Measurements from ENCODE around the gene APBB1IP.
"Not testable (repeated sequence)": the region's sequence is repeated elsewhere in the genome, so short reads cannot be mapped to it uniquely, and the experiment has no call there.

APBB1IP gene

DNA sequence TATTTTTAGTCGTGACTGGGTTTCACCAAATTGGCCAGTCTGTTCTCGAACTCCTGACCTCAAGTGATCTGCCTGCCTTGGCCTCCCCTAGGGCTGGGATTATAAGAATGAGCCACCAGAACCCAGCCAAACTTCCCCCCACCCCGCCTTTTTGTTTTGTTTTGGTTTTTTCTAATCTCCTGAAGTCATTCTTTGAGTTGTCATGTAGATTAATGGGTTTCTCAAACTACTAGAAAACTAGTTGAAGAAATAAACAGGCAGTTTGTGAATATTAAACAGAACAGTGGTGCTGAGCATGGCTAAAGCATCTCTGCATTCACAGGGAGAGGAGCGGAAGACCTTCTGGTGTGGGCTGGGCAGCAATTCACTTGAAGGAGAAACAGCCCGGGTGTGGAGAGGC lies 151.7 kb downstream of the APBB1IP start:
- H3K9me3 Mint-ChIP-seq; ATAC-seq (ENCODE audit: low read depth); H3K4me1 Mint-ChIP-seq; H3K4me3 Mint-ChIP-seq; DNase-seq (ENCODE audit: low spot score in 2 of 2); H3K27me3 Mint-ChIP-seq; H3K27ac Mint-ChIP-seq: not testable (repeated sequence)
- peaks cover 13% of the 10 kb centered on the region for H3K36me3 Mint-ChIP-seq

DNA sequence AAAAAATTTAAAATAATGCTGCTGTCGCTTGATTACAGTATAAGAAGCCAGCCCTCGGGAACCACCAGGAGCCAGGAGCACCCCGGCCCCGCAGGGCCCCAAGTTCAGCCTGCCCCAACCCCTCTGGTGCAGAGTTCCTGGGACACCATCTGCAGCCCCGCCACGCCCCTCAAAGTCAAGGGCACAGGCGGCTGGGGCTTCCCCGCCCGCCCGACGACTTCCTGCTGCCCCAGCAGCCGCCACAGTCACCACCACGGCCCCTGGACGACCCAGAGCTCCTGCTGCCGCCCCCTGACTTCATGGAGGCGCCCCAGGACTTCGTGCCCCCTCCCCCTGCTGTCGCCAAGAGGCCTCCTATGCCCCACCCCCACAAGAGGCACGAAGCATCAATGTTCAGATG lies 155.8 kb downstream of the APBB1IP start:
- Mint-ChIP-seq H3K27me3 (no peaks in the 10 kb centered on the region), H3K9me3 (no peaks in the 10 kb centered on the region), H3K27ac (no peak overlapping the region), H3K36me3 (peaks cover 11% of the 10 kb centered on the region), H3K4me1 (peaks cover 5% of the 10 kb centered on the region), H3K4me3 (peak overlapping the region; percentile 43)
- DNase-seq (ENCODE audit: low spot score in 2 of 2): peak; percentile 15 to 32
- peak; percentile 100 for ATAC-seq (ENCODE audit: low read depth)

DNA sequence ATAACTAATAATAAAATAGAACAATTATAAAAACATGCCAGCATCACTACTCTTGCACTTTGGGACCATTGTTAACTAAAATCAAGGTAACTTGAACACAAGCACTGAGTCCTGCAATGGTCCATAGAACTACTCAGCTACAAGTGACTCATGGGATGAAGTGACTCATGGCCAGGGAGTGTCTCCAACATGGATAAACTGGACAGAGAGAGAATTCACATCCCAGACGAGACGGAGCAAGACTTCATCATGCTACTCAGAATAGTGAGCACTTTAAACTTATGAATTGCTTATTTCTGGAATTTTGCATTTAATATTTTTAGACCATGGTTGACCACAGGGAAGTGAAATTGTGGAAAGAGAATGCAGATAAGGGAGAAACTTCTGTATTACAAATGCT lies 165.1 kb downstream of the APBB1IP start:
- not testable (repeated sequence) for DNase-seq (ENCODE audit: low spot score in 2 of 2); H3K27me3 Mint-ChIP-seq; H3K9me3 Mint-ChIP-seq; H3K27ac Mint-ChIP-seq; ATAC-seq (ENCODE audit: low read depth); H3K36me3 Mint-ChIP-seq; H3K4me3 Mint-ChIP-seq; H3K4me1 Mint-ChIP-seq

DNA sequence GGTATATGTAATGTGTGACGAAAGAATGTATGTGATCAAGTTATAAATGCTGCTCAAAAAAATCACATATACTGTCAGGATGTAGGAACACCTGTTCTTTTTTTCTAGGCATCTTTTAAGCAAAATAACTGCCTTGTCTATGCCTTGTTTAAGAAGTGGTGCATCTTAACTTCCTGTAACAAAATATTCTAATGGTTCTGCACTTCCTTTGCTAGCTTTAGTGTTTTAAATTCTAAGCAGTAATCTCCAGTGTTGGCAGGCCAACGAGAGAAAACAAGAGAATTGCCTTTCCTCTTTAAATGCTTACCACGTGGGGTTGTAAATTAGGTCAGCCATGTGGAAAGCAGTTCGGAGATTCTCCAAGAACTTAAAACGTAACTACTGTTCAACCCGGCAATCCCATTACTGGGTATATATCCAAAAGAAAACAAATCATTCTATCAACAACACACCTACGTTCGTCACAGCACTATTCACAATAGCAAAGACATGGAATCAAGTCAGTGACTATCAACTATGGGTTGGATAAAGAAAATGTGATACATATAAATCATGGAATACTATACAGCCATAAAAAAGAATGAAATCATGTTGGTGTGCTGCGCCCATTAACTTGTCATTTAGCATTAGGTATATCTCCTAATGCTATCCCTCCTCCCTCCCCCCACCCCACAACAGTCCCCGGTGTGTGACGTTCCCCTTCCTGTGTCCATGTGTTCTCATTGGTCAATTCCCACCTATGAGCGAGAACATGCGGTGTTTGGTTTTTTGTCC lies 166.4 kb downstream of the APBB1IP start:
- not testable (repeated sequence) for DNase-seq (ENCODE audit: low spot score in 2 of 2); H3K27ac Mint-ChIP-seq; H3K4me3 Mint-ChIP-seq; H3K4me1 Mint-ChIP-seq; ATAC-seq (ENCODE audit: low read depth); H3K36me3 Mint-ChIP-seq; H3K27me3 Mint-ChIP-seq; H3K9me3 Mint-ChIP-seq

DNA sequence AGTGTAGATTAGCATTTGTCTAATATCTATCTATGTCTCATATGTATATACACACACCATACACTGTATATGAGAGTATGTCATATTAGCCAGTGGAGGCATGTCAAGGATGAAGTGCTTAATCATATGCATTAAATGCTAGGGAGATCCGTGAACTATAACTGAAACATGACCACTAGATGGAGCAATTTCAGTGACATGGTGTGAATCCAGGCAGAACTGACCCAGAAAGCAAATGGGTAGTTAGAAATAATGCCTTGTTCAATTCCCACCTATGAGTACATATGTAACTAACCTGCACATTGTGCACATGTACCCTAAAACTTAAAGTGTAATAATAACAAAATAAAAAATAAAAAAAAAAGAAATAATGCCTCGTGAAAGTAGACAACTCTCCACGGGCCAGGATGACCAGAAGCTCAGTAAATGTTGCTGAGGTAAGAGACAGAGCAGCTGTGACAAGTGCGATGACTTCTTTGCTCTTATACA lies 168.3 kb downstream of the APBB1IP start:
- ATAC-seq (ENCODE audit: low read depth): peak; percentile 87
- H3K4me1 Mint-ChIP-seq; H3K27me3 Mint-ChIP-seq; H3K36me3 Mint-ChIP-seq; H3K27ac Mint-ChIP-seq; DNase-seq (ENCODE audit: low spot score in 2 of 2); H3K4me3 Mint-ChIP-seq; H3K9me3 Mint-ChIP-seq: not testable (repeated sequence)

DNA sequence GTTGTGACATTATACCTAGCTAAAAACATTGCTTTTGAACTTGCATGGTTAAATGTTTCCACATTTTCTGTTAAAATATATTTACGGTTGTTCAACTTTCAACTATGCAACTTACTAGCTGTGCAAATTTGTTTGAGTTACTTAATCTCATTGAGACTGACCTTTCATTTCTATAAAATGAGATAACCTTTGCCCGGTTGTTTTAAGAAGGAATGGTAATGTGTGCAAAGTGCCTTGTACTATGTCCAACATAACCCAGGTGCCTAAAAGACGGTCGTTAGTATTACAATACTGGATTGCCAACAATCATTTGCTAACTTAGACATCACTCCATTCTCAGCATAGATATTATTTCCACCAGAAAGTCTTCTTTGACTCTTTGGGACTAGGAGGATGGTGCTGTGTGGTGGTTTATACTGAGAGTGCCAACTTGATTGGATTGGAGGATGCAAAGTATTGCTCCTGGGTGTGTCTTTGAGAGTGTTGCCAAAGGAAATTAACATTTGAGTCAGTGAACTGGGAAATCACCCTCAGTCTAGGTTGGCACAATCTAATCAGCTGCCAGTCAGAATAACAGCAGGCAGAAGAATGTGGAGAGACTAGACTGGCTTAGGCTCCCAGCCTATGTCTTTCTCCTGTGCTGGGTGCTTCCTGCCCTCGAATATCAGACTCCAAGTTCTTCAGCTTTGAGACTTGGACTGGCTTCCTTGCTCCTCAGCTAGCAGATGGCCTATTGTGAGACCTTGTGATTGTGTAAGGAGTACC lies 174.2 kb downstream of the APBB1IP start:
- no peak for ATAC-seq (ENCODE audit: low read depth)

More for the DNA sequence above, 174.2 kb downstream of the APBB1IP start:
- Mint-ChIP-seq H3K9me3 (no peaks in the 10 kb centered on the region), H3K36me3 (no peaks in the 10 kb centered on the region), H3K27ac (no peak overlapping the region), H3K4me3 (no peak overlapping the region), H3K4me1 (no peaks in the 10 kb centered on the region), H3K27me3 (peaks cover 6% of the 10 kb centered on the region)
- DNase-seq (ENCODE audit: low spot score in 2 of 2): no peak

Data from memory B cell (primary cell).